ENCODE results near the gene ALK. TPM values are rescaled to one million over a fixed set of nuclear protein-coding genes. Genes with fewer than 3 reads are reported as not detected.

The ALK gene
- total RNA-seq, 2 donors from 2014 or later: 0.16 to 0.26 TPM

DNA sequence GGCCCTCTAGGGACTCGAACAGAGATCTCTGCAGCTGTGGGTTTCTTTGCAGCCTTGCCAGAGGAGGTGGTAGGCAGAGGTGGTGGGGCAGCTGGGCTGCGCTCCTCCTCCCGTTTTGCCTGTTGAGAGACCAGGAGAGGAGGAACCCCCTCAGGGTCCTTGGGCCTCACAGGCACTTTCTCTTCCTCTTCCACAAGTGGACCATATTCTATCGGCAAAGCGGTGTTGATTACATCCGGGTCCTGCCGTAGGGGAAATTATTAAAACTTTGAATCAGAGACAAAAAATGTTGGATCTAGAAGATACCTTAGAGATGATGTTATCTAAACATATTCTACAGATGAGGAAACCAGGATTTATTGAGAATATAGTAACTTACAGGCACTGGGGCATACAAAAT lies 727.7 kb downstream of the ALK start:
- Histone ChIP-seq H3K27me3 (no peaks in the 10 kb centered on the region), H3K9me3 (no peaks in the 10 kb centered on the region), H3K27ac (no peak overlapping the region), H3K36me3 (peaks cover 5% of the 10 kb centered on the region), H3K4me1 (no peaks in the 10 kb centered on the region), H3K4me3 (no peak overlapping the region)
- DNase-seq (ENCODE audit: low spot score): no peak
- TF ChIP-seq, protein P1, sequence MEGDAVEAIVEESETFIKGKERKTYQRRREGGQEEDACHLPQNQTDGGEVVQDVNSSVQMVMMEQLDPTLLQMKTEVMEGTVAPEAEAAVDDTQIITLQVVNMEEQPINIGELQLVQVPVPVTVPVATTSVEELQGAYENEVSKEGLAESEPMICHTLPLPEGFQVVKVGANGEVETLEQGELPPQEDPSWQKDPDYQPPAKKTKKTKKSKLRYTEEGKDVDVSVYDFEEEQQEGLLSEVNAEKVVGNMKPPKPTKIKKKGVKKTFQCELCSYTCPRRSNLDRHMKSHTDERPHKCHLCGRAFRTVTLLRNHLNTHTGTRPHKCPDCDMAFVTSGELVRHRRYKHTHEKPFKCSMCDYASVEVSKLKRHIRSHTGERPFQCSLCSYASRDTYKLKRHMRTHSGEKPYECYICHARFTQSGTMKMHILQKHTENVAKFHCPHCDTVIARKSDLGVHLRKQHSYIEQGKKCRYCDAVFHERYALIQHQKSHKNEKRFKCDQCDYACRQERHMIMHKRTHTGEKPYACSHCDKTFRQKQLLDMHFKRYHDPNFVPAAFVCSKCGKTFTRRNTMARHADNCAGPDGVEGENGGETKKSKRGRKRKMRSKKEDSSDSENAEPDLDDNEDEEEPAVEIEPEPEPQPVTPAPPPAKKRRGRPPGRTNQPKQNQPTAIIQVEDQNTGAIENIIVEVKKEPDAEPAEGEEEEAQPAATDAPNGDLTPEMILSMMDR (IDR thresholded peaks at IDR 0.05): no peak

DNA sequence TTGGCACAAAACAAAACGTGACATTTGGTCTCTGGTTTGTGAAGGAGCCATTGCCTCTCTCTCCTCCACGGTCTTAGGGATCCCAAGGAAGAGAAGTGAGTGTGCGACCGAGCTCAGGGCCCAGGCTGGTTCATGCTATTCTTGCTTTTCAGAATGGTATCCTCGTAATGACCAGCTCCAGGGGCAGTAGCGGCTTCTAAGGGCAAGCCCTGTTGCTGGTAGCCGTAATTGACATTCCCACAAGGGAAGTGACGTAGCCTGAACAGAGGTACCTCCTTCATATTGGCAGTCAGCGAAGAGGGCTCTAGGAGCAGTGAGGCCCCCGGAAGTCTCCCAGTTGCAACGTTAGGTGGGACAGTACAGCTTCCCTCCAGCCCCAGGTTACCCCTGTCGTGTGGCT lies 728.3 kb downstream of the ALK start:
- H3K36me3 ChIP-seq: peaks cover 5% of the 10 kb centered on the region
- H3K9me3 ChIP-seq: no peaks in the 10 kb centered on the region
- TF ChIP-seq, protein P1 (IDR thresholded peaks at IDR 0.05): no peak
- no peak overlapping the region for H3K4me3 ChIP-seq
- no peak overlapping the region for H3K27ac ChIP-seq
- no peak for DNase-seq (ENCODE audit: low spot score)
- no peaks in the 10 kb centered on the region for H3K4me1 ChIP-seq
- H3K27me3 ChIP-seq: no peaks in the 10 kb centered on the region

DNA sequence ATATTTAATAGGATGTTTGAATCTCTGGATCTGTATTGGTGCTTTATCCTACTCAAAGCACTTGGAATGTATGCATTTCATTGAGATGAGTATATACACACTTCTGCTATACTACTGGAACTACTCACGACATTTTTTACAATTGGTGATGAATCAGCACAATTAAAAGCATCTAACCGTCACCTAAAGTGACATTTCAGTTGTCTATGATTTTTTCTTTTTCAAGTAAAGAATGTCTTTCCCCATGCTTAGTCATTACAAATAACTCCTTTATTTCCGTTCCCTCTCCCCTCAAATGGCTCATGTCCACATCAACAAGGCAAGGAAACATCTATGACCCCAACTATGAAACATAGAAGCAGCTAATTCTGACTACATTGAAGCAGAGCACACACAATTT lies 728.9 kb downstream of the ALK start:
- Histone ChIP-seq H3K9me3 (no peaks in the 10 kb centered on the region), H3K36me3 (peaks cover 5% of the 10 kb centered on the region), H3K27ac (no peak overlapping the region), H3K27me3 (no peaks in the 10 kb centered on the region), H3K4me1 (no peaks in the 10 kb centered on the region), H3K4me3 (no peak overlapping the region)
- DNase-seq (ENCODE audit: low spot score): no peak
- TF ChIP-seq, protein P1 (IDR thresholded peaks at IDR 0.05): no peak

DNA sequence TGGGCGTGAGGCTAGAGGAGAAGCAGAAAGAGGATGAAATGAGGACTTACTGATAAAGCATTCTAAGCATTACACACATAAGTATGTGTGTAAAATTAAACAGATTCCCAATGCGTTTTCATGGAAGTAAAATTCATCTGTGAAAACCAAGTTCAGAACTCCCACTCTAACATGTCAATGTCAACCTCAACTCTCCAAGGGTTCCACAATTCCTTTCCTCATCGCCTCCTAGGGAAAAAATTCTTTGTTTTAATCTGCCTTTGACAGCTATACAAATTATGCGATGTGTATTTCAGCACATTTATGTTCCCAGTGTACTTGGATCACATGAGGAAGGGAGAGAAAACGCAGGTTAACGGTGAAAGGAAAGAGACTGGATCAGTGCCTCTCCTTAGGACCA lies 729.6 kb downstream of the ALK start:
- no peaks in the 10 kb centered on the region for H3K9me3 ChIP-seq
- H3K36me3 ChIP-seq: peaks cover 5% of the 10 kb centered on the region
- no peaks in the 10 kb centered on the region for H3K4me1 ChIP-seq
- H3K27me3 ChIP-seq: no peaks in the 10 kb centered on the region
- no peak overlapping the region for H3K27ac ChIP-seq
- no peak for DNase-seq (ENCODE audit: low spot score)
- TF ChIP-seq, protein P1 (IDR thresholded peaks at IDR 0.05): no peak
- H3K4me3 ChIP-seq: no peak overlapping the region

DNA sequence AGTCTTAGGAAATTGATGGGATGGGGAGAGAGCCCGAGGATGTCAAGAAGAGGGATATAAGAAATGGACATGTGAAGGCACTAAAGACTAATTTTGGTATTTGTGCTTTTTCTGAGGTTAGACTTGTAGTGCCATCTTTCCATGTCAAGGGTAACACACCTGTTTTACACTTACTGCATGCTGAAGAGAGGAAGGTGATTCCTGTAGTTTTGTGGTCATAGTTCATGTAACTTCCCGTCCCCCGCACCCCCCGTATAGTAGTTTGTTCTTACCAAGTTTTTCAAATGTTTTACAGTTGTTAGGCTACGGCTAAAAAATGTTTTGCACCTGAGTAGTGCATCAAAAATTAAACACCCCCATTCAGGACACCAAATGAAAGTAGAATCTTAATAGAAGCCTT lies 732.3 kb downstream of the ALK start:
- H3K9me3 ChIP-seq: no peaks in the 10 kb centered on the region
- H3K27ac ChIP-seq: no peak overlapping the region
- H3K4me1 ChIP-seq: no peaks in the 10 kb centered on the region
- TF ChIP-seq, protein P1 (IDR thresholded peaks at IDR 0.05): no peak
- no peak overlapping the region for H3K4me3 ChIP-seq
- DNase-seq (ENCODE audit: low spot score): no peak
- peaks cover 5% of the 10 kb centered on the region for H3K36me3 ChIP-seq
- H3K27me3 ChIP-seq: no peaks in the 10 kb centered on the region

DNA sequence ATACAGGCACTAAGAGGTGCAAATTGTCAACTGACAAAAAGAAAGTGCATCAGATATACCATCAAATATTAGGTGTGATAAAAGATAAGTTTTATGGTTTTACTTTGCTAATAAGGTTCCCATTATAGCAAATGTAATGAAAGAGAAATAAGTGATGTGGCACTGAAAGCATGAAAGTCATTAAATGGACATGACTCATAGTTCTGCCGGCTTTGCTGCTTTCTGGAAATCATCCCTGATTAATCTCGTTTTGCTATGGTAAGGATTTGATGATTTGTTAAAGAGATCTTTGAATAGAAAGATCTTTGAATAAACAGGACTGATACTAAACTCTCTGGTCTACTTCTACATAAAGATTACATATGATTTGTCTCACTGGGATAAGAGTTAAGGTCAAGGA lies 733.5 kb downstream of the ALK start:
- Histone ChIP-seq H3K36me3 (peaks cover 7% of the 10 kb centered on the region), H3K27me3 (no peaks in the 10 kb centered on the region), H3K9me3 (no peaks in the 10 kb centered on the region), H3K4me3 (no peak overlapping the region), H3K4me1 (no peaks in the 10 kb centered on the region), H3K27ac (no peak overlapping the region)
- TF ChIP-seq, protein P1 (IDR thresholded peaks at IDR 0.05): no peak
- DNase-seq (ENCODE audit: low spot score): no peak

Data from right atrium auricular region (tissue), 2 donors.